ENCODE results near the gene DIDO1.

- TF ChIP-seq CTCF (IDR thresholded peaks at IDR 0.05) (no peak), POLR2A (IDR thresholded peaks at IDR 0.05) (no peak)
Observed at GRCh38 chr20:62878244-62879038, 47.9 kb downstream of the DIDO1 start.

Data from Peyer's patch (tissue), 4 donors.